Right atrium auricular region (tissue), 2 donors: ENCODE data around the gene CCDC28A. TPM values are rescaled to one million over a fixed set of nuclear protein-coding genes. Genes with fewer than 3 reads are reported as not detected.

Experiments used
- DNase-seq: peaks from one replicate; pipeline ENCODE4 v3.0.0-alpha.2; 2019; ENCODE audit warnings: low spot score
- H3K27ac ChIP-seq, 2 donors: fragments of 200-600 bp; sonication (generic); 1 replicate in 1 of 2; 2 replicates in 1 of 2; pipeline ENCODE4 v1.5.1; 2016 to 2019
- H3K27me3 ChIP-seq, 2 donors: fragments of 200-600 bp; sonication (generic); one replicate each; pipeline versions ENCODE4 v1.5.1 to v1.6.0; 2017 to 2019
- H3K36me3 ChIP-seq: fragments of 200-600 bp; sonication (generic); one replicate; pipeline ENCODE4 v1.5.1; 2016
- H3K4me1 ChIP-seq, 2 donors: fragments of 200-600 bp; sonication (generic); one replicate each; pipeline versions ENCODE4 v1.5.1 to v1.6.0; 2017 to 2019
- H3K4me3 ChIP-seq, 2 donors: fragments of 200-600 bp; sonication (generic); 1 replicate in 1 of 2; 2 replicates in 1 of 2; pipeline ENCODE4 v1.5.1; 2017 to 2019; ENCODE audit warnings: mild to moderate bottlenecking in 1 of 2, moderate library complexity in 1 of 2
- H3K9me3 ChIP-seq, 2 donors: fragments of 200-600 bp; sonication (generic); one replicate each; pipeline ENCODE4 v1.5.1; 2019
- total RNA-seq, 2 donors: library from RNA; depleted of rRNA; stranded (reverse); fragments of >200 nt; gene quantifications; one replicate each; pipeline ENCODE4 v1.1.0, GENCODE V29; 2016
- TF ChIP-seq, protein P1 (sequence below), 2 donors: fragments of 200-600 bp; sonication (generic); IDR thresholded peaks; one replicate each; pipeline ENCODE4 v1.5.1; 2019; ENCODE audit warnings: antibody characterized with exemption in 2 of 2

The CCDC28A gene
- total RNA-seq, 2 donors from 2014 or later: 8.7 to 11.0 TPM

DNA sequence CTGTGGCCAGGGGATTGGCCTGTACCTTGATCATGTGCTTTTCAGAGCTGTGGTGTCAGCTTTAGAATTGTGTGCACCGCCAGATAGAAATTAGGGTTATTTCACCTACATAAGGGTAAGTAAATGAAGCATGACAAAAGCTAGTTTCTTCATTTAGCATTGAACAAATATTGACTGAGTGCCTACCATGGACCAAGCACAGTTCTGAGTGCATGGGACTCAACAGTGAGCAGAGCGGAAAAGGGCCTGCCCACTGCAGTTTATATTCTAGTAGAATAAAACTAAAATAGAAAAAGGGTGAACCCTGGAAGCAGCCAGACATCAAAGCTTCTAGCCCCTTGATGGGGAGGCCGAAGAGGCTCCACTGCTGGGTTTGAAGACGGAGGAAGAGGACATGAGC lies 48.0 kb downstream of the CCDC28A start:
- DNase-seq: no peak
- TF ChIP-seq, protein P1, sequence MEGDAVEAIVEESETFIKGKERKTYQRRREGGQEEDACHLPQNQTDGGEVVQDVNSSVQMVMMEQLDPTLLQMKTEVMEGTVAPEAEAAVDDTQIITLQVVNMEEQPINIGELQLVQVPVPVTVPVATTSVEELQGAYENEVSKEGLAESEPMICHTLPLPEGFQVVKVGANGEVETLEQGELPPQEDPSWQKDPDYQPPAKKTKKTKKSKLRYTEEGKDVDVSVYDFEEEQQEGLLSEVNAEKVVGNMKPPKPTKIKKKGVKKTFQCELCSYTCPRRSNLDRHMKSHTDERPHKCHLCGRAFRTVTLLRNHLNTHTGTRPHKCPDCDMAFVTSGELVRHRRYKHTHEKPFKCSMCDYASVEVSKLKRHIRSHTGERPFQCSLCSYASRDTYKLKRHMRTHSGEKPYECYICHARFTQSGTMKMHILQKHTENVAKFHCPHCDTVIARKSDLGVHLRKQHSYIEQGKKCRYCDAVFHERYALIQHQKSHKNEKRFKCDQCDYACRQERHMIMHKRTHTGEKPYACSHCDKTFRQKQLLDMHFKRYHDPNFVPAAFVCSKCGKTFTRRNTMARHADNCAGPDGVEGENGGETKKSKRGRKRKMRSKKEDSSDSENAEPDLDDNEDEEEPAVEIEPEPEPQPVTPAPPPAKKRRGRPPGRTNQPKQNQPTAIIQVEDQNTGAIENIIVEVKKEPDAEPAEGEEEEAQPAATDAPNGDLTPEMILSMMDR (IDR thresholded peaks at IDR 0.05): no peak
- no peaks in the 10 kb centered on the region for H3K36me3 ChIP-seq
- H3K4me3 ChIP-seq: no peak overlapping the region
- no peak overlapping the region for H3K27ac ChIP-seq
- no peaks in the 10 kb centered on the region for H3K27me3 ChIP-seq
- no peaks in the 10 kb centered on the region for H3K9me3 ChIP-seq
- H3K4me1 ChIP-seq: peaks cover 0 to 10% of the 10 kb centered on the region in 2 donors

DNA sequence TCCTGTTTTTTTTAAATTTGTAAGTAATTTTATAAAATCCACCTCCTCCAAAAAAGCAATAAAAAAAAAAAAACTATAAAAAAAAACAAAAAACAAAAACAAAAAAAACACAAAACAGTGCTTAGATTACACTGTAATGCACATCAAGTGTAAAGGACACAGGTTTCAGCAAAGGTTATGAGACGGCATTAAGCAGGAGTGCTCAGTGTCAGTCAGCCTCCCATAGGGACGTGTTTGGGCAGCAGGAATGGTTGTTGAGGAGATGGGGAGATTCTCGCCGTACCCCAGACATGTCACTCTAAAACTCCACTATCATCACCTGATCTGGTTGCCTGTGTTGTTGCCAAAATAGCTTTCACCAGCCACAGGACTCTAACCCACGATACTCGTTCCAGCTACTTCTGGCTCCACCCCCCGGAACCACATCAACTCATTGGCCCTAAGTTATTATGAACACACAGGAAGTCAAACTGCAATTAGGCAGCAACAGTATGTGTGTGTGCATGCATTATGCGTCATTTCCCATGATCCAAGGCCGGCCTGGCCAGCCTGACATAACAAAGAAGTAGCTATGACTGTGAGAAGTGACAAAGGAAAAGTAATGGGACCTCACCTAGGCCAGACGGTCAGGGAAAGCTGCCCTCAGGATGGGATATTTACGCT lies 51.0 kb downstream of the CCDC28A start:
- H3K9me3 ChIP-seq: no peaks in the 10 kb centered on the region
- peak overlapping the region in 1 of 2 donors; percentile 8 for H3K27ac ChIP-seq
- no peak overlapping the region for H3K4me3 ChIP-seq
- DNase-seq: no peak
- H3K36me3 ChIP-seq: no peaks in the 10 kb centered on the region
- TF ChIP-seq, protein P1 (IDR thresholded peaks at IDR 0.05): no peak
- no peaks in the 10 kb centered on the region for H3K27me3 ChIP-seq
- H3K4me1 ChIP-seq: no peaks in the 10 kb centered on the region

DNA sequence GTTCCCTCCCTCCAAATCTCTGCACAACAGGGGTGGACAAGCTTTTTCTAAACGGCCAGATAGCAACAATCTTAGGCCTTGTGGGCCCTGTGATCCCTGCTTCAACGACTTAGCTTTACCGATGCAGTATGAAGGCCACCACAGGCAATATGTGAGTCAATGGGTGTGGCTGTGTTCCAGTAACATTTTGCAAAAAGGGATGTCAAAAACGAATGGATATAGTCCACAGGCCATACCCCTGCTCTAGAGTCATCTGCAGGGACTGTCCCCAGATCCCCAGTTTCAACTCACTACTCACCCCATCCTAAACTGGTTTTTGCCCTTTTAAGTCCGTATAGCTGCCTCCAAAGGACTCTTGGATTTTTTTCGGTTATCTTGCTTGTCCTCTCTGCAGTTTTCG lies 56.7 kb downstream of the CCDC28A start:
- Histone ChIP-seq H3K27ac (peak overlapping the region in 1 of 2 donors; percentile 48), H3K36me3 (no peaks in the 10 kb centered on the region), H3K4me3 (no peak overlapping the region), H3K4me1 (peaks cover 0 to 14% of the 10 kb centered on the region in 2 donors), H3K9me3 (no peaks in the 10 kb centered on the region), H3K27me3 (no peaks in the 10 kb centered on the region)
- DNase-seq: no peak
- TF ChIP-seq, protein P1 (IDR thresholded peaks at IDR 0.05): no peak

DNA sequence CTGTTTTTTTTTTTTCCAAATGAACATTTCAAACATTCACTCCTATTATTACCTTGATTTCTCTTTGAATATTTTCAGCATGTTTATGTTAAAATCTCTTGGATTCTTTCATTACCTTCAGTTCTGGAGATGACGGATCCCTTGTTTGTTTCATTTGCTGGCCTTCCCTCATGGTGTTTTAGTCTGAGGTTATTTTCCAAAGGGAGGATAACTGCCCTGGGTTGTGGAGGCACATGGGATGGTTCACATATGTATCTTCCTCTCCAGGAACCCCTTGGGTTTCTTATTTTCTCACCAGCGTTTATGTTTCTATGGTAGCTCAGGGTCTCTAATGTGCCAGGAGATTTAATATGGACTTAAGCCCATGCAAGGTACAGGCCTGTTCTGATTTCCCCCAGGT lies 58.6 kb downstream of the CCDC28A start:
- Histone ChIP-seq H3K36me3 (no peaks in the 10 kb centered on the region), H3K9me3 (no peaks in the 10 kb centered on the region), H3K4me1 (peaks cover 0 to 16% of the 10 kb centered on the region in 2 donors), H3K4me3 (no peak overlapping the region), H3K27me3 (no peaks in the 10 kb centered on the region), H3K27ac (peak overlapping the region in 1 of 2 donors; percentile 72)
- no peak for DNase-seq
- TF ChIP-seq, protein P1 (IDR thresholded peaks at IDR 0.05): no peak

DNA sequence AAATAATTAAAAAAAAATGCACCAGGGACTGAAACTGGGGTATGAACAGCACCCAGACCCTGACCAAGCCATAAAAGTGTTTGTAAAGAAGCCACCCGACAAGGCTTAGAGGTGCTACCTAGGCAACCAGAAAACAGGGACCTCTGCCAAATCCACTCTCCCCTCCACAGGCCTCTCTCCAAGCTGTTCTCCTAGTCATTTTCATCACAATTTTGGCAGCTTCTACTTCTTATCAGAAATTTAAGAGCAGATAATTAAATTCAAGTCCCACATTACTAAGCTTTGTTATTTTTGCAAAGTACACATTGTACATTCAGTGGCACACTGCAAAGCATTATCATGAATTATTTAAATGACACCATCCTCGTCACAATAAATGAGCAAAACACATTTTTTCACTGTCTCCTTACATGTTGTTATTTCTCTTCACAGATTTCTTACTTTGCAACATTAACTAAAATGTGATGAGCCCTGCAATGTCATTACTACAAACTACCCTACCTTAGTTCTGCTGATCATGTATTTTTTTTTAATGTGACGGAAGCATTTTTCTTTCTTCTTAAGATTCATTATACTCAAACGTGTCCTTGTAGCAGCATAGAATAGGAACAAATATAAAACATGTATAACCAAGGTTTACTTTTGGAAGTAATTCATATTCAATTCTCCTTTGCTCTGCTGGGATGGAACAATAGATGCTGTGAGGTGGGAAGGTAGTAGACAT lies 60.4 kb downstream of the CCDC28A start:
- DNase-seq: no peak

More for the DNA sequence above, 60.4 kb downstream of the CCDC28A start:
- H3K36me3 ChIP-seq: no peaks in the 10 kb centered on the region
- TF ChIP-seq, protein P1 (IDR thresholded peaks at IDR 0.05): no peak
- peak overlapping the region; percentile 53 to 72 for H3K27ac ChIP-seq
- H3K27me3 ChIP-seq: no peaks in the 10 kb centered on the region
- H3K4me1 ChIP-seq: peaks cover 0 to 16% of the 10 kb centered on the region in 2 donors
- H3K4me3 ChIP-seq: peak overlapping the region in 1 of 2 donors; percentile 11
- H3K9me3 ChIP-seq: no peaks in the 10 kb centered on the region
